ENCODE data around the gene PLD3.
"Not testable (repeated sequence)": the region's sequence is repeated elsewhere in the genome, so short reads cannot be mapped to it uniquely, and the experiment has no call there.

Gene PLD3

GRCh38 chr19:40323705-40324104 is 24.8 kb upstream of the PLD3 start:
- Histone ChIP-seq H3K27ac (replicated peaks) (no peak overlapping the region), H3K27me3 (ENCODE audit: insufficient read depth, poor library complexity, severe bottlenecking) (no peaks in the 10 kb centered on the region), H3K4me3 (replicated peaks; ENCODE audit: insufficient read depth, low read length) (no peak overlapping the region)
- no peak for DNase-seq (ENCODE audit: low read depth in 1 of 2, low spot score in 1 of 2)
- TF ChIP-seq CTCF (IDR thresholded peaks at IDR 0.05; ENCODE audit: insufficient read depth, low read length) (no peak), GABPA (IDR thresholded peaks at IDR 0.05; ENCODE audit: low read depth) (no peak)

DNA sequence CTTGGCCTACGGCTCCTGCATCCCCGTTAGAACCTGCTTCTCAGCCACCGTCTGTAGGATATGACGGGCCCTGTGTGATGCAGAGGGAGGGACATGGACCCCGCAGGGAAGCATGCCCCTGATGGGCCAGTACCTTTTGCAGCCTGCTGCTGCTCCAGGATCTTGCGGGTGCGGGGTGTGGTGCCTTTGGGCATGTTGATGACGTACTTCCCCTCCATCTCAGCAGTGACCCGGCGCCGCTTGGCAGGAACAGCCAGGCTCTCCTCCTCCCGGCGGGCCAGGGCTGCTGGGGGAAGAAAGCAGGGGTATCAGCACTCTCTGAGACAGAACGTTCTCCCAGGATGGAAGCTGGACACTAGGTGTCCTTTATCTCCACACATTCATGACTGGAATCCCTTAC is 22.3 kb upstream of the PLD3 start:
- no peak overlapping the region for H3K4me3 ChIP-seq (replicated peaks; ENCODE audit: insufficient read depth, low read length)
- no peaks in the 10 kb centered on the region for H3K27me3 ChIP-seq (ENCODE audit: insufficient read depth, poor library complexity, severe bottlenecking)
- no peak overlapping the region for H3K27ac ChIP-seq (replicated peaks)
- no peak for DNase-seq (ENCODE audit: low read depth in 1 of 2, low spot score in 1 of 2)
- TF ChIP-seq, protein P1, sequence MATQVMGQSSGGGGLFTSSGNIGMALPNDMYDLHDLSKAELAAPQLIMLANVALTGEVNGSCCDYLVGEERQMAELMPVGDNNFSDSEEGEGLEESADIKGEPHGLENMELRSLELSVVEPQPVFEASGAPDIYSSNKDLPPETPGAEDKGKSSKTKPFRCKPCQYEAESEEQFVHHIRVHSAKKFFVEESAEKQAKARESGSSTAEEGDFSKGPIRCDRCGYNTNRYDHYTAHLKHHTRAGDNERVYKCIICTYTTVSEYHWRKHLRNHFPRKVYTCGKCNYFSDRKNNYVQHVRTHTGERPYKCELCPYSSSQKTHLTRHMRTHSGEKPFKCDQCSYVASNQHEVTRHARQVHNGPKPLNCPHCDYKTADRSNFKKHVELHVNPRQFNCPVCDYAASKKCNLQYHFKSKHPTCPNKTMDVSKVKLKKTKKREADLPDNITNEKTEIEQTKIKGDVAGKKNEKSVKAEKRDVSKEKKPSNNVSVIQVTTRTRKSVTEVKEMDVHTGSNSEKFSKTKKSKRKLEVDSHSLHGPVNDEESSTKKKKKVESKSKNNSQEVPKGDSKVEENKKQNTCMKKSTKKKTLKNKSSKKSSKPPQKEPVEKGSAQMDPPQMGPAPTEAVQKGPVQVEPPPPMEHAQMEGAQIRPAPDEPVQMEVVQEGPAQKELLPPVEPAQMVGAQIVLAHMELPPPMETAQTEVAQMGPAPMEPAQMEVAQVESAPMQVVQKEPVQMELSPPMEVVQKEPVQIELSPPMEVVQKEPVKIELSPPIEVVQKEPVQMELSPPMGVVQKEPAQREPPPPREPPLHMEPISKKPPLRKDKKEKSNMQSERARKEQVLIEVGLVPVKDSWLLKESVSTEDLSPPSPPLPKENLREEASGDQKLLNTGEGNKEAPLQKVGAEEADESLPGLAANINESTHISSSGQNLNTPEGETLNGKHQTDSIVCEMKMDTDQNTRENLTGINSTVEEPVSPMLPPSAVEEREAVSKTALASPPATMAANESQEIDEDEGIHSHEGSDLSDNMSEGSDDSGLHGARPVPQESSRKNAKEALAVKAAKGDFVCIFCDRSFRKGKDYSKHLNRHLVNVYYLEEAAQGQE (IDR thresholded peaks at IDR 0.05; ENCODE audit: insufficient replicate concordance, low read depth) = no peak
- TF ChIP-seq POLR2AphosphoS5 (IDR thresholded peaks at IDR 0.05; ENCODE audit: low read depth) = no peak
- no peak for TF ChIP-seq CTCF (IDR thresholded peaks at IDR 0.05; ENCODE audit: insufficient read depth, low read length)
- no peak for TF ChIP-seq GABPA (IDR thresholded peaks at IDR 0.05; ENCODE audit: low read depth)
- no peak for TF ChIP-seq SPI1 (IDR thresholded peaks at IDR 0.05; ENCODE audit: borderline replicate concordance, low read depth)

DNA sequence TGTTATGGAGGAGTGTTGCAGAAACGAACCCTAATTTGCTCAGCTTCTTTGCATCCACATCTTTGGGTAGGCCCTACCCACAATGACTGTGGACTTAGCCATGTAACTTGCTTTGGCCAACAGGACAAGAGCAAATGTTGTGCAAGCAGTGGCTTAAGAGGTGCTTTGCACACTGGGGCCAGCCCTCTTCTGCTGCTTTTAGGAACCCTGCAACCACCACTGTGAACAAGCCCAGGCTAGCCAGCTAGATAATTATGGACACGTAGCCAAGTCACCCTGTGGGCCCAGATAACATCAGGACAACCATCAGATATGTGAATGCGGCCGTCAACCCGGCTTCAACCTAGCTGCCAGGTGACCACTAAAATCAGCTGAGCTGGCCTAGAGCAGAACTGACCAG is 17.4 kb upstream of the PLD3 start:
- Histone ChIP-seq H3K27me3 (ENCODE audit: insufficient read depth, poor library complexity, severe bottlenecking) (no peaks in the 10 kb centered on the region), H3K4me3 (replicated peaks; ENCODE audit: insufficient read depth, low read length) (no peak overlapping the region), H3K27ac (replicated peaks) (no peak overlapping the region)
- DNase-seq (ENCODE audit: low read depth in 1 of 2, low spot score in 1 of 2) = no peak
- TF ChIP-seq CTCF (IDR thresholded peaks at IDR 0.05; ENCODE audit: insufficient read depth, low read length) = no peak
- TF ChIP-seq GABPA (IDR thresholded peaks at IDR 0.05; ENCODE audit: low read depth) = no peak
- TF ChIP-seq SPI1 (IDR thresholded peaks at IDR 0.05; ENCODE audit: borderline replicate concordance, low read depth) = no peak
- no peak for TF ChIP-seq POLR2AphosphoS5 (IDR thresholded peaks at IDR 0.05; ENCODE audit: low read depth)
- TF ChIP-seq, protein P1 (IDR thresholded peaks at IDR 0.05; ENCODE audit: insufficient replicate concordance, low read depth) = no peak

DNA sequence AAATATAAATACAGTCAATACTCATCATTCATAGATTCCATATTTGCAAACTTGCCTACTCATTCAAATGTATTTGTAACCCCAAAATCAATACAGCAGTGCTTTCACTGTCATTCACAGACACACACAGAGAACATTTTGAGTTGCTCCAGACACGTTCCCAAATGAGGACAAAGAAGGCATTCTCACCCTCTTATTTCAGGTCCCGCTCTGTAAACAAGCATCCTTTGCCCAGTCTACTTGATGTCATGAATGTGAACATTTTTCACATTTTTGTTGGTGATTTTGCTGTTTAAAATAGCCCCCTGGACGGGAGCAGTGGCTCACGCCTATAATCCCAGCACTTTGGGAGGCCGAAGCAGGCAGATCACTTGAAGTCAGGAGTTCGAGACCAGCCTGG is 15.8 kb upstream of the PLD3 start:
- H3K27me3 ChIP-seq (ENCODE audit: insufficient read depth, poor library complexity, severe bottlenecking) = no peaks in the 10 kb centered on the region
- no peak overlapping the region for H3K4me3 ChIP-seq (replicated peaks; ENCODE audit: insufficient read depth, low read length)
- H3K27ac ChIP-seq (replicated peaks) = no peak overlapping the region
- DNase-seq (ENCODE audit: low read depth in 1 of 2, low spot score in 1 of 2) = no peak
- TF ChIP-seq GABPA (IDR thresholded peaks at IDR 0.05; ENCODE audit: low read depth) (no peak), POLR2AphosphoS5 (IDR thresholded peaks at IDR 0.05; ENCODE audit: low read depth) (no peak), CTCF (IDR thresholded peaks at IDR 0.05; ENCODE audit: insufficient read depth, low read length) (no peak), SPI1 (IDR thresholded peaks at IDR 0.05; ENCODE audit: borderline replicate concordance, low read depth) (no peak)
- TF ChIP-seq, protein P1 (IDR thresholded peaks at IDR 0.05; ENCODE audit: insufficient replicate concordance, low read depth) = no peak

DNA sequence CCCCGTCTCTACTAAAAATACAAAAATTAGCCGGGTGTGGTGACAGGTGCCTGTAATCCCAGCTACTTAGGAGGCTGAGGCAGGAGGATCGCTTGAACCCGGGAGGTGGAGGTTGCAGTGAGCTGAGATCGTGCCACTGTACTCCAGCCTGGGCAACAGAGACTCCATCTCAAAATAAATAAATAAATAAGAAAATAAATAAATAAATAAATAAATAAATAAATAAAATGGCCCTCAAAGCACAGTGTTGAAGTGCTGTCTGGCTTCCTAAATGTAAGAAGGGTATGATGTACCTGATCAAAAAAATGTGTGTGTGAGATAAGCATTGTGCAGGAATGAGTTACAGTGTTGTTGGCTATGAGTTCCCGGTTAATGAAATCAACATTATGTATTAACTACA is 15.4 kb upstream of the PLD3 start:
- H3K4me3 ChIP-seq (replicated peaks; ENCODE audit: insufficient read depth, low read length); H3K27me3 ChIP-seq (ENCODE audit: insufficient read depth, poor library complexity, severe bottlenecking); DNase-seq (ENCODE audit: low read depth in 1 of 2, low spot score in 1 of 2); H3K27ac ChIP-seq (replicated peaks): not testable (repeated sequence)

All from HL-60 (cell line).